ENCODE data around the gene DCLK1.

DCLK1 gene

GRCh38 chr13:35903075-35903474 is 228.1 kb downstream of the DCLK1 start:
- TF ChIP-seq, protein P1, sequence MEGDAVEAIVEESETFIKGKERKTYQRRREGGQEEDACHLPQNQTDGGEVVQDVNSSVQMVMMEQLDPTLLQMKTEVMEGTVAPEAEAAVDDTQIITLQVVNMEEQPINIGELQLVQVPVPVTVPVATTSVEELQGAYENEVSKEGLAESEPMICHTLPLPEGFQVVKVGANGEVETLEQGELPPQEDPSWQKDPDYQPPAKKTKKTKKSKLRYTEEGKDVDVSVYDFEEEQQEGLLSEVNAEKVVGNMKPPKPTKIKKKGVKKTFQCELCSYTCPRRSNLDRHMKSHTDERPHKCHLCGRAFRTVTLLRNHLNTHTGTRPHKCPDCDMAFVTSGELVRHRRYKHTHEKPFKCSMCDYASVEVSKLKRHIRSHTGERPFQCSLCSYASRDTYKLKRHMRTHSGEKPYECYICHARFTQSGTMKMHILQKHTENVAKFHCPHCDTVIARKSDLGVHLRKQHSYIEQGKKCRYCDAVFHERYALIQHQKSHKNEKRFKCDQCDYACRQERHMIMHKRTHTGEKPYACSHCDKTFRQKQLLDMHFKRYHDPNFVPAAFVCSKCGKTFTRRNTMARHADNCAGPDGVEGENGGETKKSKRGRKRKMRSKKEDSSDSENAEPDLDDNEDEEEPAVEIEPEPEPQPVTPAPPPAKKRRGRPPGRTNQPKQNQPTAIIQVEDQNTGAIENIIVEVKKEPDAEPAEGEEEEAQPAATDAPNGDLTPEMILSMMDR (conservative IDR thresholded peaks at IDR 0.05; ENCODE audit: low read depth, low read length), result no peak
- H3K4me3 ChIP-seq (ENCODE audit: low read depth, low read length), result no peak overlapping the region
- no peak for DNase-seq (ENCODE audit: low read depth)

- TF ChIP-seq, protein P1 (conservative IDR thresholded peaks at IDR 0.05; ENCODE audit: low read depth, low read length), result no peak
- DNase-seq (ENCODE audit: low read depth), result no peak
- H3K4me3 ChIP-seq (ENCODE audit: low read depth, low read length), result no peak overlapping the region
These were observed 233.1 kb downstream of the DCLK1 start for GRCh38 chr13:35898041-35898440.

DNA sequence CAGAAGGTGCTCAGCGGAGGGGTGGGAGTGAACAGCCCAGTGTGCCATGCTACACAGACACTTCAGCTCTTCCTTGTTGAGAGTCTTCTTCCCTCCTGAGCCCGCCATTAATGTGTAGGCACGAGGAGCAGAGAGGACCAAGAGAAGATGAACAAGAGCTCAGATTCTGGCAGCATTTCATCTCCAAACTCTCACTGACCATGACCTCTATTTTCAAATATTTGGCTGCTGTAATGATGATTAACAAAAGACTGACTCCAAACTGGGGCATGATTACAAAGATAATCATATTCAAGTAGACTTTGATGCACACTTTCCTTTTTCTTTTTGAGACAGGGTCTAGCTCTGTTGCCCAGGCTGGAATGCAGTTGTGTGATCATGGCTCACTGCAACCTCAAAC is 236.5 kb downstream of the DCLK1 start:
- H3K4me3 ChIP-seq (ENCODE audit: low read depth, low read length), result no peak overlapping the region
- DNase-seq (ENCODE audit: low read depth), result no peak
- TF ChIP-seq, protein P1 (conservative IDR thresholded peaks at IDR 0.05; ENCODE audit: low read depth, low read length), result no peak

- TF ChIP-seq, protein P1 (conservative IDR thresholded peaks at IDR 0.05; ENCODE audit: low read depth, low read length), result no peak
- H3K4me3 ChIP-seq (ENCODE audit: low read depth, low read length), result no peak overlapping the region
- no peak for DNase-seq (ENCODE audit: low read depth)
These were observed 238.1 kb downstream of the DCLK1 start for GRCh38 chr13:35892837-35893814.

GRCh38 chr13:35891507-35892441 is 239.4 kb downstream of the DCLK1 start:
- DNase-seq (ENCODE audit: low read depth), result peak; percentile 23

DNA sequence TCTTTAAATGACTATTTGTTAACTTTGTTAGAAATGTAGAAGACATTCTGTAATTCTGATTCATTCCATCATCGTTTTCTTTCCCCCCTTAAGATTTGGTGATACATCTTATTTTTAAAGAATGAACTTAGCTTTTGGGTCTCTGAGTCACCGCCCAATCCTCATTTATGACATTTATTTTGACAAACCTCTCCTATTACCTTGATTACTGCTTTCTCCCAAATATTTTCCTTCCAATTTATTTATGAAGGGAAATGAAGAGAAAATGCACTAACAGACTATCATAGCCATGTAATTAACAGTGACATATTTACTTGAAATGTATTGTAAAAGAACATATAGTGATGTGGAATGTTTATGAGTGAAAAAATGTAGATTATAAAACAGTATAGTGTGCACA is 241.6 kb downstream of the DCLK1 start:
- no peak for DNase-seq (ENCODE audit: low read depth)
- TF ChIP-seq, protein P1 (conservative IDR thresholded peaks at IDR 0.05; ENCODE audit: low read depth, low read length), result no peak
- no peak overlapping the region for H3K4me3 ChIP-seq (ENCODE audit: low read depth, low read length)

More at GRCh38 chr13:35891507-35892441, 239.4 kb downstream of the DCLK1 start:
- H3K4me3 ChIP-seq (ENCODE audit: low read depth, low read length), result no peak overlapping the region
- TF ChIP-seq, protein P1 (conservative IDR thresholded peaks at IDR 0.05; ENCODE audit: low read depth, low read length), result no peak
